HepG2 (cell line): ENCODE results near the gene FBXL2. TPM values are rescaled to one million over a fixed set of nuclear protein-coding genes. Genes with fewer than 3 reads are reported as not detected.

ENCODE experiments used
- ATAC-seq: fragments of 200-7000 bp; cut with Tn5 transposase; 3 replicates; pipeline ENCODE4 v1.9.1; 2020; ENCODE audit warnings: mild to moderate bottlenecking, moderate library complexity
- BruUV-seq: library from RNA; stranded (reverse); fragments of 400-500 nt; replicated peaks from 2 replicates; lab custom pipeline; 2021; lab: Mats Ljungman, UMichigan
- CTCF ChIA-PET: fragments of 300-600 bp; formaldehyde crosslinking; extraction: SDS; loops from one replicate; lab custom pipeline; 2021; ENCODE audit warnings: low total read pairs, inconsistent platforms, low intra/inter-chr PET ratio; lab: Yijun Ruan, JAX
- POLR2A ChIA-PET: fragments of 350-600 bp; sonication (Branson Sonifier 250); formaldehyde crosslinking; loops from one replicate; lab custom pipeline; 2020; ENCODE audit warnings: antibody characterized with exemption, inconsistent platforms; lab: Yijun Ruan, JAX
- DNase-seq: peaks from one replicate; pipeline ENCODE4 v3.0.0-alpha.2; 2015; ENCODE audit warnings: low spot score
- FAIRE-seq: peaks from 3 replicates; lab custom pipeline; 2011; peaks lifted over from hg19 to GRCh38; lab: Jason Lieb, UNC
- H2AFZ ChIP-seq: one replicate; pipeline ENCODE4 v1.6.1; 2011; ENCODE audit warnings: low read length, inconsistent platforms
- H3K27ac ChIP-seq: fragments of 300-600 bp; 3 replicates; pipeline ENCODE4 v1.8.0; 2011; ENCODE audit warnings: mixed run types, mild to moderate bottlenecking, mixed read lengths, low read length, inconsistent platforms; ENCODE audit not compliant: insufficient read depth; ENCODE audit errors: extremely low read length
- H3K27me3 ChIP-seq, 2 experiments: fragments of 200-600 bp in 1 of 2; 2 replicates in 1 of 2; 3 replicates in 1 of 2; pipeline versions ENCODE4 v1.6.0 to v1.8.0; 2011; ENCODE audit warnings: low read length in 2 of 2, mild to moderate bottlenecking in 2 of 2, moderate library complexity in 2 of 2, inconsistent platforms in 1 of 2; ENCODE audit not compliant: insufficient read depth in 2 of 2, control insufficient read depth in 1 of 2
- H3K36me3 ChIP-seq, 2 experiments: fragments of 200-600 bp in 1 of 2; replicated peaks in 1 of 2; 2 replicates in 1 of 2; 3 replicates in 1 of 2; pipeline versions ENCODE4 v1.5.1 to v1.8.0; 2011; ENCODE audit warnings: low read length in 2 of 2, inconsistent platforms in 1 of 2; ENCODE audit not compliant: insufficient read depth in 2 of 2, control insufficient read depth in 1 of 2
- H3K4me1 ChIP-seq: 2 replicates; pipeline ENCODE4 v1.5.1; 2012; ENCODE audit warnings: low read length, inconsistent platforms; ENCODE audit not compliant: insufficient read depth
- H3K4me2 ChIP-seq: 2 replicates; pipeline ENCODE4 v1.6.0; 2011; ENCODE audit warnings: low read depth, low read length, inconsistent platforms
- H3K4me3 ChIP-seq, 3 experiments: fragments of 200-600 bp in 1 of 3; sonication (generic), shearing (Covaris generic) in 1 of 3; replicated peaks in 1 of 3; 2 replicates each; pipeline ENCODE4 v1.5.1; 2011 to 2016; ENCODE audit warnings: low read length in 3 of 3, inconsistent platforms in 2 of 3, low read depth in 2 of 3, mild to moderate bottlenecking in 2 of 3, control low read depth in 1 of 3, mixed read lengths in 1 of 3; ENCODE audit not compliant: insufficient read depth in 1 of 3
- H3K79me2 ChIP-seq: one replicate; pipeline ENCODE4 v1.6.1; 2011; ENCODE audit warnings: low read length, inconsistent platforms; ENCODE audit not compliant: insufficient read depth
- H3K9ac ChIP-seq: 2 replicates; pipeline ENCODE4 v1.6.0; 2011; ENCODE audit warnings: mild to moderate bottlenecking, low read depth, low read length, inconsistent platforms; ENCODE audit not compliant: insufficient read depth
- H3K9me3 ChIP-seq: 2 replicates; pipeline ENCODE4 v1.5.1; 2012; ENCODE audit warnings: mild to moderate bottlenecking, low read length
- H4K20me1 ChIP-seq: 2 replicates; pipeline ENCODE4 v1.6.0; 2011; ENCODE audit warnings: inconsistent platforms, mild to moderate bottlenecking, low read length, moderate library complexity; ENCODE audit not compliant: insufficient read depth
- IKZF1 ChIP-seq: fragments of 450-650 bp; IDR thresholded peaks from 2 replicates; pipeline ENCODE4 v1.7.1; 2016
- SMC3 ChIP-seq: IDR thresholded peaks from 2 replicates; pipeline ENCODE4 v1.6.1; 2011; ENCODE audit warnings: low read length, improper control_type of control experiment
- STAG1 ChIP-seq: sonication (generic); formaldehyde crosslinking; IDR thresholded peaks from 2 replicates; pipeline ENCODE4 v1.4.0; 2020; ENCODE audit warnings: missing genetic modification reagents
- ZNF326 ChIP-seq: sonication (generic); formaldehyde crosslinking; IDR thresholded peaks from 2 replicates; pipeline ENCODE4 v1.4.0; 2020; ENCODE audit warnings: missing genetic modification reagents, borderline replicate concordance
- ZNF441 ChIP-seq: sonication (generic); formaldehyde crosslinking; IDR thresholded peaks from 2 replicates; pipeline ENCODE4 v1.7.0; 2021; ENCODE audit warnings: missing genetic modification reagents, borderline replicate concordance
- WGBS: methylation state at CpG from one replicate; pipeline ENCODE4 v1.1.6; 2017; ENCODE audit warnings: low lambda C conversion rate; 5-methylcytosine and 5-hydroxymethylcytosine counted together
- in situ Hi-C: cut with HindIII; loops from 2 replicates; pipeline ENCODE4 v1.10.0; 2017; ENCODE audit warnings: low pct_unique_long_range_greater_than_20kb; ENCODE audit not compliant: extremely low pct_ligation_motif_present
- intact Hi-C: fragments of 100-400 bp; cut with micrococcal nuclease; formaldehyde crosslinking; loops from one replicate; pipeline ENCODE4 v1.10.0; 2022; ENCODE audit not compliant: unreplicated experiment
- polyA plus RNA-seq, 8 experiments: library from polyadenylated mRNA; depleted of rRNA in 3 of 8; stranded (reverse) in 7 of 8; unstranded in 1 of 8; fragments of >200 nt; fragmentation: Illumina TruSeq in 4 of 8; extraction: Trizol in 4 of 8; gene quantifications; 2 replicates each; pipeline versions ENCODE4 v1.2.1 to v1.2.3, GENCODE V29; 2011 to 2016; ENCODE audit warnings: low read depth in 4 of 8, missing spikeins in 1 of 8, mixed read lengths in 1 of 8; ENCODE audit not compliant: insufficient read depth in 1 of 8
- total RNA-seq, 5 experiments: library from RNA; depleted of rRNA; stranded (reverse); fragments of >200 nt; fragmentation: Illumina TruSeq; extraction: Trizol; gene quantifications; 2 replicates each; pipeline ENCODE4 v1.2.3, GENCODE V29; 2016; ENCODE audit warnings: low read depth in 1 of 5
- TF ChIP-seq, protein P1 (sequence below): sonication (generic); formaldehyde crosslinking; IDR thresholded peaks from 2 replicates; pipeline ENCODE4 v1.4.0; 2020; ENCODE audit warnings: missing genetic modification reagents
- TF ChIP-seq, protein P2 (sequence below): sonication (generic); formaldehyde crosslinking; IDR thresholded peaks from 2 replicates; pipeline ENCODE4 v1.5.0; 2020; ENCODE audit warnings: mild to moderate bottlenecking, missing genetic modification reagents, moderate library complexity

FBXL2 gene
- total and polyA plus RNA-seq, 2 of the 13 experiments (the other 11 are each of a cell fraction or from before 2014, with no cell fraction given): 1.8 to 5.0 TPM

DNA sequence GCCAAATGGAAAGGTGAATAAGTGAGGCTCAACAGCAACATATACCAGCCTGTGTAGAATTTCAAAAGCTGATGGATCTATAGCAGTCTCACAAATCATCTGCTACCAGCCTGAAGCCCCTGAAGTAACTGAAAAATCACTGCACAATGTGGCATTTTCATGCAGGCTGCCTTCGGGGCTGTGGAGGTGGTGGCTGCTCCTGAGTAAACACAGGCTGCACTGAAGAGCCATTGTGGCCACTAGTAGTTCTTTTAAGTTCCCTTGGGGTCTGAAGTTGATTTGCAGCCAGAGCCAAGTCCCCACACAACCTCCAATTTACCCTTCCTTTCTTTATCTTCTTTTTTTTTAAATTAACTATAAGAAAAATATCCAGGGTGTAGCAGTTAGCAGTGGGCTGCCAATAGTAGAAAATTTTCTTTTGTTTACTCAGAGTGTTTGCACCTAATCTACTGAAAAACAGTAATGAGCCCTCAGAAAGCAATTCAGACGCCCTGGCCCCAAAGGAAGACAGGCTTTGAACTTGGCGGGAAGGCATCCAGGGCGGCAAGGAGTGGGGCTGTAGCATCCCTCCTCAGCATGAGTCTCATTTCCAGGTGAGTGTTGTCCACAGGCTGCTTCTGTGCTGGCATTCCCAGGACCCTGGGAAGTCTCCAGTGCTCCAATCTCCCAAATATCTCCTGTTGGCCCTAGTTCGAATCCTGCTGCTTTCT lies 45.3 kb upstream of the FBXL2 start:
- intact Hi-C loops (no loop called here), in situ Hi-C loops (no loop called here)
- H3K27me3 ChIP-seq: peaks cover 0 to 7% of the 10 kb centered on the region in 2 experiments; a peak in 2 of 5 replicates
- H3K4me2 ChIP-seq: no peak overlapping the region
- no TSS peak for BruUV-seq
- WGBS: 0% methylated on average over 5 of the region's 5 CpGs
- DNase-seq (no peak), FAIRE-seq (no peak), ATAC-seq (peak; percentile 68)
- no peak overlapping the region for H2AFZ ChIP-seq
- no peaks in the 10 kb centered on the region for H3K9me3 ChIP-seq
- no peak overlapping the region for H3K27ac ChIP-seq
- H3K36me3 ChIP-seq: no peaks in the 10 kb centered on the region
- no peak overlapping the region for H3K4me3 ChIP-seq
- H3K79me2 ChIP-seq: no peaks in the 10 kb centered on the region
- no peaks in the 10 kb centered on the region for H4K20me1 ChIP-seq
- peaks cover 8% of the 10 kb centered on the region; the same call in 1 of the 2 replicates for H3K4me1 ChIP-seq
- no peak overlapping the region for H3K9ac ChIP-seq
- ChIA-PET CTCF (interaction anchor here (1.4 kb wide), 1 partner anchor 101 kb away, joined by 3 read pairs; no protein-coding TSS in a partner anchor), POLR2A (no interaction called here)
- TF ChIP-seq ZNF326 (CRISPR knock-in tag): no peak
- TF ChIP-seq, all 625 proteins: peak for 0

- FAIRE-seq (no peak), ATAC-seq (peak; percentile 44; the same call in 1 of the 3 replicates), DNase-seq (no peak)
- Histone ChIP-seq H3K9ac (no peak overlapping the region), H3K79me2 (no peaks in the 10 kb centered on the region), H4K20me1 (no peaks in the 10 kb centered on the region), H3K9me3 (no peaks in the 10 kb centered on the region), H3K27me3 (peaks cover 0 to 7% of the 10 kb centered on the region in 2 experiments; a peak in 2 of 5 replicates), H3K4me1 (peaks cover 8% of the 10 kb centered on the region; the same call in 1 of the 2 replicates), H2AFZ (no peak overlapping the region), H3K4me2 (no peak overlapping the region), H3K27ac (no peak overlapping the region), H3K4me3 (no peak overlapping the region), H3K36me3 (no peaks in the 10 kb centered on the region)
- peak; percentile 80 for TF ChIP-seq STAG1
- TF ChIP-seq, protein P1, sequence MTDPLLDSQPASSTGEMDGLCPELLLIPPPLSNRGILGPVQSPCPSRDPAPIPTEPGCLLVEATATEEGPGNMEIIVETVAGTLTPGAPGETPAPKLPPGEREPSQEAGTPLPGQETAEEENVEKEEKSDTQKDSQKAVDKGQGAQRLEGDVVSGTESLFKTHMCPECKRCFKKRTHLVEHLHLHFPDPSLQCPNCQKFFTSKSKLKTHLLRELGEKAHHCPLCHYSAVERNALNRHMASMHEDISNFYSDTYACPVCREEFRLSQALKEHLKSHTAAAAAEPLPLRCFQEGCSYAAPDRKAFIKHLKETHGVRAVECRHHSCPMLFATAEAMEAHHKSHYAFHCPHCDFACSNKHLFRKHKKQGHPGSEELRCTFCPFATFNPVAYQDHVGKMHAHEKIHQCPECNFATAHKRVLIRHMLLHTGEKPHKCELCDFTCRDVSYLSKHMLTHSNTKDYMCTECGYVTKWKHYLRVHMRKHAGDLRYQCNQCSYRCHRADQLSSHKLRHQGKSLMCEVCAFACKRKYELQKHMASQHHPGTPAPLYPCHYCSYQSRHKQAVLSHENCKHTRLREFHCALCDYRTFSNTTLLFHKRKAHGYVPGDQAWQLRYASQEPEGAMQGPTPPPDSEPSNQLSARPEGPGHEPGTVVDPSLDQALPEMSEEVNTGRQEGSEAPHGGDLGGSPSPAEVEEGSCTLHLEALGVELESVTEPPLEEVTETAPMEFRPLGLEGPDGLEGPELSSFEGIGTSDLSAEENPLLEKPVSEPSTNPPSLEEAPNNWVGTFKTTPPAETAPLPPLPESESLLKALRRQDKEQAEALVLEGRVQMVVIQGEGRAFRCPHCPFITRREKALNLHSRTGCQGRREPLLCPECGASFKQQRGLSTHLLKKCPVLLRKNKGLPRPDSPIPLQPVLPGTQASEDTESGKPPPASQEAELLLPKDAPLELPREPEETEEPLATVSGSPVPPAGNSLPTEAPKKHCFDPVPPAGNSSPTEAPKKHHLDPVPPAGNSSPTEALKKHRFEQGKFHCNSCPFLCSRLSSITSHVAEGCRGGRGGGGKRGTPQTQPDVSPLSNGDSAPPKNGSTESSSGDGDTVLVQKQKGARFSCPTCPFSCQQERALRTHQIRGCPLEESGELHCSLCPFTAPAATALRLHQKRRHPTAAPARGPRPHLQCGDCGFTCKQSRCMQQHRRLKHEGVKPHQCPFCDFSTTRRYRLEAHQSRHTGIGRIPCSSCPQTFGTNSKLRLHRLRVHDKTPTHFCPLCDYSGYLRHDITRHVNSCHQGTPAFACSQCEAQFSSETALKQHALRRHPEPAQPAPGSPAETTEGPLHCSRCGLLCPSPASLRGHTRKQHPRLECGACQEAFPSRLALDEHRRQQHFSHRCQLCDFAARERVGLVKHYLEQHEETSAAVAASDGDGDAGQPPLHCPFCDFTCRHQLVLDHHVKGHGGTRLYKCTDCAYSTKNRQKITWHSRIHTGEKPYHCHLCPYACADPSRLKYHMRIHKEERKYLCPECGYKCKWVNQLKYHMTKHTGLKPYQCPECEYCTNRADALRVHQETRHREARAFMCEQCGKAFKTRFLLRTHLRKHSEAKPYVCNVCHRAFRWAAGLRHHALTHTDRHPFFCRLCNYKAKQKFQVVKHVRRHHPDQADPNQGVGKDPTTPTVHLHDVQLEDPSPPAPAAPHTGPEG (CRISPR knock-in tag): no peak
- TF ChIP-seq SMC3: peak; percentile 35; the same call in 1 of the 2 replicates
- no peak for TF ChIP-seq ZNF441 (CRISPR knock-in tag)
- TF ChIP-seq, protein P2, sequence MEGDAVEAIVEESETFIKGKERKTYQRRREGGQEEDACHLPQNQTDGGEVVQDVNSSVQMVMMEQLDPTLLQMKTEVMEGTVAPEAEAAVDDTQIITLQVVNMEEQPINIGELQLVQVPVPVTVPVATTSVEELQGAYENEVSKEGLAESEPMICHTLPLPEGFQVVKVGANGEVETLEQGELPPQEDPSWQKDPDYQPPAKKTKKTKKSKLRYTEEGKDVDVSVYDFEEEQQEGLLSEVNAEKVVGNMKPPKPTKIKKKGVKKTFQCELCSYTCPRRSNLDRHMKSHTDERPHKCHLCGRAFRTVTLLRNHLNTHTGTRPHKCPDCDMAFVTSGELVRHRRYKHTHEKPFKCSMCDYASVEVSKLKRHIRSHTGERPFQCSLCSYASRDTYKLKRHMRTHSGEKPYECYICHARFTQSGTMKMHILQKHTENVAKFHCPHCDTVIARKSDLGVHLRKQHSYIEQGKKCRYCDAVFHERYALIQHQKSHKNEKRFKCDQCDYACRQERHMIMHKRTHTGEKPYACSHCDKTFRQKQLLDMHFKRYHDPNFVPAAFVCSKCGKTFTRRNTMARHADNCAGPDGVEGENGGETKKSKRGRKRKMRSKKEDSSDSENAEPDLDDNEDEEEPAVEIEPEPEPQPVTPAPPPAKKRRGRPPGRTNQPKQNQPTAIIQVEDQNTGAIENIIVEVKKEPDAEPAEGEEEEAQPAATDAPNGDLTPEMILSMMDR: peak; percentile 55
- TF ChIP-seq IKZF1: no peak
- intact Hi-C loops (loop anchor here (1.0 kb wide), 1 partner anchor 103 kb away; no protein-coding TSS in a partner anchor), in situ Hi-C loops (no loop called here)
- CTCF ChIA-PET: no interaction called here
- WGBS: 0% methylated on average over 1 of the region's 1 CpG
- POLR2A ChIA-PET: no interaction called here
- BruUV-seq: no TSS peak
Observed at GRCh38 chr3:33233884-33234283, 43.4 kb upstream of the FBXL2 start.
